ENCODE data around the gene RAF1.

Gene RAF1

DNA sequence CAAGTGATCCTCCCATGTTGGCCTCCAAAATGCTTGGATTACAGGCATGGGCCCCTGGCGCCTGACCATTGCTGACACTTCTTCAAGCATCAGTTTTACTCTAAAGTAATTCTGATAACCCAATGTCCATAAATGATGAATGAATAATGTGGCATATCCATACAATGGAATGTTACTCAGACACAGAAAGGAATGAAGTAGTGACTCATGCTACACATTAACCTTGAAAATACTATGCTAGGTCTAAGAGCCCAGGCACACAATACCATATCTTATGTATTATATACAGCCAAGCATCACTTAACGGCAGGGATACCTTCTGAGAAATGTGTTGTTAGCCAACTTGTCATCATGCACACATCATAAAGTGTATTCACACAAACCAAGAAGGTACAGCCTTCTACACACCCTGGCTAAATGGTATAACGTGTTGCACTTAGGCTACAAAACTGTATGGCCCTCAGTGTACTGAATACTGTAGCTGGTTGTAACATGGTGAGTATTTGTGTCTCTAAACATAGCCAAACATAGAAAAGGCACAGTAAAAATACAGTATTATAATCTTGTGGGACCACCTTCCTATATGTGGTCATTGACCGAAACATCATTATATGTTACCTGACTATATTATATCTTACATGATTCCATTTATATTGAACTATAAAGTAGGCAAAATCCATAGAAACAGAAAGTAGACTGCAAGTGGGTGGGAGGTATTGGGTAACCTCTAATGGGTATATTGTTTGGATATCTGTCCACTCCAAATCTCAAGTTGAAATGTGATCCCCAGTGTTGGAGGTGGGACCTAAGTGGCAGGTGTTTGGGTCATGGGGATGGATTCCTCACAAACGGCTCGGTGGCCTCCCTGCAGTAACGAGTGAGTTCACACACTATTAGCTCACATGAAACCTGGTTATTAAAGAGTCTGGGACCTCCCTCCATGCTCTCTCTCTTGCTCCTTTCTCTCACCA lies 75.6 kb downstream of the RAF1 start:
- DNase-seq, result no peak

DNA sequence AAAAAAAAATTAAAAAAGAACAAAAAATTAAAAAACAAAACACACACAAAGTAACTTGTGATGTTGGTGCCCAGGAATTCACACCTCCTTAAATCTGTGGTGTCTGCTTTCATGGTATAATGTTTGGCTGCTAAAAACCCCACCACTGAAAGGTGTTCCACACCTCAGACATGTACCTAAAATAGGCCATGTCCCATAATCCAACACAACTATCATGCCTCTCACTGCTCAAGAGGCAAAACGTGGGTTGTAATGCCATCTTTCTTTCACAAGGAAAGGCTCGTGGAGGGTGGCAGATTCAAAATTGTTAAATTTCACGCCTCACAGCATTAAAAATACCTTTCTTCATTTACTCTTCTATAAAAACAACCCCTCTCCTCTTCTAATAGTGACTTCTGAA lies 77.5 kb downstream of the RAF1 start:
- DNase-seq, result no peak

DNA sequence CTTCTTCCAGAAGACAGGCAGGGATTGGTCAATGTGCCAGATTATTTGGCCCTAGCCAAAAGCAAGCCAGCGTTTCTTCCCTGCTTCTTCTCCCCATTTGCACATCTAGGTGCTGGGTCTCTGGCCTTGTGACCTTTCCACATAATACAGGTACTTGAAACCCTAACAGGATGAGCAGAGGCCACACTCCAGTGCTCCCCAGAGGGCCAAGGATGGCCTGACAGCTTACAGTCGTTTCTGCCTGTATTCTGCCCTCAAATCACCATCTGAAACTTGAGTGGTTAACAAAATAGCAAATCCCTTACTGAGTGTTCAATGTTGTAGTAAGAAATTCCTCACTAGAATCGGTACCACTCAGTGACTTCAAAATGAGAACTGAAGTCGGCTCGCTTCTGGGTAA lies 77.9 kb downstream of the RAF1 start:
- no peak for DNase-seq

DNA sequence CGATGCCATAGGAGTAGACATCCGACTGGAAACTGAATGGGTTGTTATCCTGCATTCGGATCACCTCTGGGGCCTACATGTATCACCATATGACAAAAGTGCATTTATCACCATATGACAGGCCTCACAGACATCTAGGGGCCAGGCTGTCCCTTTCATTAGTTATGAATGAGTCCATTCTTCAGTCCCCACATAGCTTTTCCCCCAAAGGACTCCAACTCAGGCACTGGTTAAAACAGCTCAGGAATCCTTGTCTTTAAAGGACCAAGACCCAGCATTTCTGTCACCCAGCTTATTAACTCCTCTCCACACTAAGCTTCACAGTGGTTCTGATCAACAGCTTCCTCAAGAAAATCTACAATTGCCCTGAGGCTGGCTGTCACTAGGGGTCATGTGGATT lies 78.7 kb downstream of the RAF1 start:
- DNase-seq, result no peak

GRCh38 chr3:12584083-12584482 lies 79.8 kb downstream of the RAF1 start:
- DNase-seq, result no peak

DNA sequence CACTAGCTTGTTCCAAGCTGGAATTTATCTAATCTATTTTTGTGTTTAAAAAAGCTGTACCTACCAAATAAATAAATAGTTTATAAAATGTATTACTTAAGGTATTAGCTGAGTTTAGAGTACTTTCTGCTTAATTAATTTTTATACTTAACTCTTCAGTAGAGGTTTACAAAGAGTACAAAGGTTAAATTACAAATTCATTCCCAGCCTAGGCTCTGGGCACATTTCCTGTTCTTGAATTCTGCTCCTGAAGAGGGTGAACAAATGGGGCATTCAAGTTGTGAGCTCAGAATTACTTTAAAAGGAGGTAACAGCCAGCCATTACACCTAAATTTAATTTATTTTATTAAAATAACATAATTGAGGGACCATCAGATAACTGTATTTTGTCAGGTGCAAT lies 80.6 kb downstream of the RAF1 start:
- no peak for DNase-seq

GRCh38 chr3:12582730-12583129 lies 81.2 kb downstream of the RAF1 start:
- DNase-seq, result no peak

DNA sequence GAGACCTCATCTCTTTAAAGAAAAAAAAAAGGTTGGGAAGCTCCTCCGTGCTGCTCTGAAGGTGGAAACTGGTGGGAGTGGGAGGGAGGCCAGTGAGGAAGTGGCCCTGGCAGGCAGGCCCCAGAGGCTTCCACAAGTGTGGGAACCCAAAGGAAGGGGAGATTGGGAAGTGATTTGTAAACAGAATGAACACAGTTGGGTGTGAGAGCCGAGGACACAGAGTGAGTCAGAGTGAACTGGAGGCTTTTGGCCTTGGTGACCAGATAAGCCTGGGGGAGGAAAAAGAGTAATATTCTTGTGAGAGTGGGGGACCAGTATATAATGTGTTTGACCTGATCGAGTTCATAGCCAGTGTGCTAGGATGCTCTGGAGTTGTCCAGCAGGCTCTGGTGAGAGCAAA lies 84.0 kb downstream of the RAF1 start:
- DNase-seq, result no peak

- no peak for DNase-seq
These were observed 84.5 kb downstream of the RAF1 start for GRCh38 chr3:12579456-12579855.

DNA sequence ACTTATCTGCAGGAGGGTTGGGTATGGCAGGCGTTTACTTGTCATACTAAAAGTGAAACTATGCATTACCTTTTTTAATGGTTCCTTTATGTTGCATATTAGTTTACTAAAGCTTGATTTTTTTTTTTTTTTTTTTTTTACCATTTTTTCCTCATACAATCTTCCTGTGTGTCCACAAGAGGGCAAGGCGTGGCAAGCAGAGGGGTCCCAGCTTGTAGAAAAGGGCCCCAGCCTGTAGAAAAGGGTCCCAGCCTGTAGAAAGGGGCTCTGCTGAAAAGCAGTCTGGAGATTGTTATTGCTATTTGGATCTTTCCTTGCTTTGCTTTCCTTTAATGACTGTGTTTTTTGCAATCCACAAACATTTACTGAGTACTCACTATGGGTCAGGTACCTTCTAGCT lies 85.2 kb downstream of the RAF1 start:
- DNase-seq, result no peak

- DNase-seq, result no peak
These were observed 86.5 kb downstream of the RAF1 start for GRCh38 chr3:12577379-12577778.

- DNase-seq, result no peak
These were observed 89.3 kb downstream of the RAF1 start for GRCh38 chr3:12574661-12575060.

DNA sequence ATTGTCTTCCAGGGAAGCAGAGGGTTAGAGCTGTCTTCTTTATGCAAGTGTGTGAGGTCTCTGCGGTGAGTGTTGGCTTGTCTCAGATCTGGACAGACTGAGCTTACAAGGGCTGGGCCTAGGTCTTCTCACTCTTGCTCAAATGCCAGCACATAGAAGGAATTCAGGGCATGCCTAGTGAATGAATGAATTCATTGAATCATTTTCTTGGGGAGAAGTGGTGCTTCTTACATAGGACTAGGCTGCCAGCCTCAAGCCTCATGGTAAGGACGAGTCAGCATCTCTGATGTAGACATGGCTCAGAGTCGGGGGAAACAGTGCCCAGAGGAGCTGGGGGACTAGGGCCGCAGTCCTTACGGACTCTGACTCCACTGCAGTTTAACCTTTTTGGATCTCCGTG lies 89.8 kb downstream of the RAF1 start:
- DNase-seq, result no peak

- DNase-seq, result no peak
These were observed 91.9 kb downstream of the RAF1 start for GRCh38 chr3:12571986-12572385.

GRCh38 chr3:12569836-12570235 lies 94.1 kb downstream of the RAF1 start:
- DNase-seq, result no peak

GRCh38 chr3:12568747-12569146 lies 95.2 kb downstream of the RAF1 start:
- no peak for DNase-seq

DNA sequence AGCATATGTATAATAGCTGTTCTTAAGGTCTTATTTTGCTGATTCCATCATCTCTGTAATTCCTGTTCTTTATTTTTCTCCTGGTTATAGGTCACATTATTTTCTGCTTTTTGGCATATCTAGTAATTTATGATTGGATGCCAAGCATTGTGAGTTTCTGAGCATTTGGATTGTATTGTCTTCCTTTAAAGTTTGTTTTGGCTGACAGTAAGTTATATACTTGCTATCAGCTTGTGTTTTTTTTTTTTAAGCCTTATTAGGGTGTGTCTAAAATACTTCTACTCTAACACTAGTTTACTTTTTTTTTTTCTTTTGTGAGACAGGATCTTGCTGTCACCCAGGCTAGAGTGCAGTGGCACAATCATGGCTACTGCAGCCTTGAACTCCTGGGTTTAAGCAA lies 96.9 kb downstream of the RAF1 start:
- DNase-seq, result no peak

DNA sequence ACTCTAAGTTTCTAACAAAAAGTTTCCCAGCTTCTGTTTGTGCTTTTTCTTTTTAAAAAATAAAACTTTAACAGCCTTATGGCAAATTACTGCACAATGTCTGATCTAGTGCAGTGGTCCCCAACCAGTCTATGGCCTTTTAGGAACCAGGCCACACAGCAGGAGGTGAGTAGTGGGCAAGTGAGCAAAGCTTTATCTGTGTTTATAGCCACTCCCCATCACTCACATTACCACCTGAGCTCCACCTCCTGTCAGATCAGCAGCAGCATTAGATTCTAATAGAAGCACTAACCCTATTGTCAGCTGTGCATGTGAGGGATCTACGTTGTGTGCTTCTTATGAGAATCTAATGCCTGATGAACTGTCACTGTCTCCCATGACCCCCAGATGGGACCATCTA lies 101.5 kb downstream of the RAF1 start:
- no peak for DNase-seq

DNA sequence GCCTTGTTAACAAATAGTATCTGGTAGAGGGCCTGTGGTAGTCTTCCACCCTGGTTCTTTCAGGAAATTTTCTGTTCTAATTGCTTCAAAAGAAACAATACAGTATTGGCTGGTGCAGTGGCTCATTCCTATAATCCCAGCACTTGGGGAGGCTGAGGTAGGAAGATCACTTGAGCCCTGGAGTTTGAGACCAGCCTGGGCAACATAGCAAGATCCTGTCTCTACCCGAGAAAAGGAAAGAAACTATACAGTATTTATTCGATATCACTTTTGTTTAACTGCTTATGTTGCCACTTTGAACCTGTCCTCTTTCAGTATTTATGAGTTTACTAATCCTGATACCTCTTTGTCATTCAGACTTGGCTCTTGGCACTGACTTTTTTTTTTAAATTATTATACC lies 102.5 kb downstream of the RAF1 start:
- no peak for DNase-seq

- no peak for DNase-seq
These were observed 103.3 kb downstream of the RAF1 start for GRCh38 chr3:12560505-12561190.

DNA sequence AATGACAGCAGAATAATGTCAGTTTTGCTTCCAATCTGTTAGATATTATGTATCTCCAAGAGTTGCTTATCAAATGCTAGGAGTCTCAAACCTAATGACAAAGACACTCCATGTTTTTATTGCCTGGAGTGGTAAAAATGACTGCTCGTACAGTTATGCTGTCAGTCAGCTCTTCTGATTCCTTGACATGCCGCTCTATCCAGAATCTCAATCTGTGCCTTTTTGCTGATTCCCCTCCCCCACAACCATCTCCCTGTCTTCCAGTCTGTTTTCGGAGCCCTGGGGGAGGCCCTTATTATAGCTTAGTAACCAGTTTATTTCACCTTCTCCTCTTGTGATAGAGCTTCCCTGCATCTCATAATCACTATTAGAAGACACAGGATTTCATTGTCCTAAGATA lies 104.4 kb downstream of the RAF1 start:
- no peak for DNase-seq

GRCh38 chr3:12558706-12559105 lies 105.2 kb downstream of the RAF1 start:
- no peak for DNase-seq

DNA sequence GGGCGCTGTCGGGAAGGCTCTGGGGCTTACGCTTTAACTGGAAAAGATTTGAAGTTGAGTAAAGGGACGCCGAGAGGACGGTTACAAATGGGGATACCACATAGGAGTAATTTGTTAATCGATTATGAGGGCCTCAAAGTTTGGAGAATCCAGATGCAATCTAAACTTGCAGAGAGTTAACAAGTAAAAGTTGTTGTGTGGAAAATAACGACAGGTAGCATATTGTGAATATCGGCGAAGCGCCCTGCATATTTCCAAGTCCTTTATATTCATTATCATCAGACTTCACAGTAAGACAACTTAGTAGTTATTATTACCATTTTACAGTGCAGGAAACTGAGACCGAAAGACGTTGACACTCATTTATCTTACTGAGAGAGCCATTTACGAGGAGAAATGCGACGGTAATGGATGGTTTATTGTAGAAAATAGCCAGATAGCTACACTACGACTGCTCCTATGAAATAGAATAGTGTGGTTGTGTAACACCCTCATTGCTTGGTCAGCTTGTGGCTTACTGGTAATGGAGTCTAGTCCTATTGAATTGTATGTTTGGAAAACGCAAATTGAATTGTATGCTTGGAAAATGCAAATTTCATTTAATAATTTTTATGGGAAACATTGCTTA lies 106.3 kb downstream of the RAF1 start:
- DNase-seq, result no peak
